ENCODE measurements around the gene PRKCQ. TPM values are rescaled to one million over a fixed set of nuclear protein-coding genes. Genes with fewer than 3 reads are reported as not detected.
A peak's percentile ranks its signal among the peaks of the same experiment; 100 is the strongest.

Gene PRKCQ
- total and polyA plus RNA-seq, 2 of the 8 experiments (the other 6 are each of a cell fraction or from before 2014, with no cell fraction given) = 9.1 to 22.6 TPM

DNA sequence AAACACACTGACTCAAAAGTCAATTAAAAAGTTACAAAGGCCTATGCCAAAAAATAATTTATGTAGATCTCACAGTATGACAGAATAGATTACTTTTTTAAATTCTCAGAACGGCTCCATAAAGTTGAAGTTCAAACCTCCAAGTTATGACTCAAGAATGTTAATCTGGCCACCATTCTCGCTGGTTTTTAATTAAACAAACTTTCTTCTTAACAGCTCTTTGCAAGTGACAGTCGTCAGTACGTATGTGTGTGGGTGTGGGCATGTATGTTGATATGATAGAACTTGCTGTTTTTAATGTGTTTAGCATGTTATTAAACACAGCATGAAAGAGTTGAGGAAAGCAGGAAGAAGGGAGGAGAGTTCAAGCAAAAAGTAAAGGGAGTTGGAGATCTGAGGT lies 18.5 kb downstream of the PRKCQ start:
- Histone ChIP-seq H2BK20ac (ENCODE audit: low read length) (no peak overlapping the region), H4K20me1 (replicated peaks in 1 of 2; ENCODE audit: control insufficient read depth in 1 of 2, insufficient read depth in 2 of 2, low read length in 2 of 2) (peaks cover 0 to 5% of the 10 kb centered on the region in 2 experiments), H3K9ac (replicated peaks in 1 of 4; ENCODE audit: extremely low read depth in 1 of 4, low read depth in 3 of 4, low read length in 3 of 4) (no peak overlapping the region), H3K9me3 (ENCODE audit: insufficient read depth in 2 of 2, low read depth in 1 of 2, low read length in 1 of 2) (no peaks in the 10 kb centered on the region), H3K14ac (ENCODE audit: insufficient read length) (peak overlapping the region; percentile 46), H3K27me3 (replicated peaks in 1 of 4; ENCODE audit: control insufficient read depth in 3 of 4, extremely low read depth in 1 of 4, insufficient read depth in 3 of 4, low read length in 3 of 4) (no peaks in the 10 kb centered on the region), H3K79me2 (ENCODE audit: control insufficient read depth in 1 of 2, insufficient read depth in 2 of 2, low read length in 2 of 2) (peaks cover 0 to 3% of the 10 kb centered on the region in 2 experiments; a peak in 1 of 4 replicates), H2BK12ac (ENCODE audit: low read depth, low read length) (no peak overlapping the region), H4K5ac (ENCODE audit: insufficient read length, low read depth, low read length) (no peak overlapping the region), H3K56ac (replicated peaks; ENCODE audit: insufficient read length, low read depth, low read length) (no peak overlapping the region), H3K4ac (replicated peaks; ENCODE audit: insufficient read length, low read depth, low read length) (no peak overlapping the region), H3K27ac (ENCODE audit: low read depth, low read length) (no peak overlapping the region), H3K23ac (ENCODE audit: insufficient read length) (no peak overlapping the region), H2BK5ac (ENCODE audit: low read depth, low read length) (no peak overlapping the region), H3K4me3 (ENCODE audit: extremely low read depth in 1 of 4, insufficient read depth in 2 of 4, low read depth in 3 of 4, low read length in 4 of 4) (no peak overlapping the region), H2AK5ac (ENCODE audit: low read depth, low read length) (no peak overlapping the region), H3K23me2 (ENCODE audit: low read depth, low read length) (no peaks in the 10 kb centered on the region), H3K4me1 (replicated peaks in 1 of 4; ENCODE audit: control insufficient read depth in 3 of 4, insufficient read depth in 4 of 4, low read length in 3 of 4) (peaks cover 0 to 10% (median 3%) of the 10 kb centered on the region in 4 experiments; a peak in 4 of 7 replicates), H3K4me2 (ENCODE audit: insufficient read depth in 1 of 2, low read depth in 2 of 2, low read length in 2 of 2) (no peak overlapping the region), H3K18ac (ENCODE audit: extremely low read depth, low read length) (no peak overlapping the region), H4K91ac (replicated peaks; ENCODE audit: insufficient read length, low read length) (no peak overlapping the region), H3K36me3 (ENCODE audit: control insufficient read depth in 2 of 4, insufficient read depth in 4 of 4, low read length in 3 of 4) (no peaks in the 10 kb centered on the region), H2BK15ac (ENCODE audit: low read length) (no peak overlapping the region), H2AFZ (ENCODE audit: low read length) (no peak overlapping the region), H2BK120ac (replicated peaks; ENCODE audit: low read depth, low read length) (no peak overlapping the region), H4K8ac (ENCODE audit: extremely low read depth, insufficient read depth, low read length) (no peak overlapping the region), H3K79me1 (ENCODE audit: low read depth, low read length) (peaks cover 8% of the 10 kb centered on the region)
- DNase-seq (ENCODE audit: low read depth in 1 of 2, low spot score in 2 of 2) = no peak
- ChIA-PET CTCF (ENCODE audit: partially characterized antibody) (interaction anchor here (1.4 kb wide), 1 partner anchor 9 kb away, joined by 3 read pairs; no protein-coding TSS in a partner anchor), POLR2A (ENCODE audit: partially characterized antibody) (interaction anchor here (0.8 kb wide), 1 partner anchor 10 kb away, joined by 4 read pairs; no protein-coding TSS in a partner anchor)
- no peak for FAIRE-seq
- WGBS, 2 experiments (ENCODE audit: extremely low coverage in 1 of 2, insufficient coverage in 1 of 2, insufficient read length in 1 of 2, insufficient replicate concordance in 2 of 2, low coverage in 1 of 2, low lambda C conversion rate in 2 of 2, missing lambda C conversion rate in 1 of 2) = 90% methylated on average over 4 of the region's 4 CpGs; no CpG with 5 or more reads in 1 of the 2 experiments
- TF ChIP-seq SIX5 (IDR thresholded peaks at IDR 0.05; ENCODE audit: low read depth, low read length) = no peak
- TF ChIP-seq, protein P1, sequence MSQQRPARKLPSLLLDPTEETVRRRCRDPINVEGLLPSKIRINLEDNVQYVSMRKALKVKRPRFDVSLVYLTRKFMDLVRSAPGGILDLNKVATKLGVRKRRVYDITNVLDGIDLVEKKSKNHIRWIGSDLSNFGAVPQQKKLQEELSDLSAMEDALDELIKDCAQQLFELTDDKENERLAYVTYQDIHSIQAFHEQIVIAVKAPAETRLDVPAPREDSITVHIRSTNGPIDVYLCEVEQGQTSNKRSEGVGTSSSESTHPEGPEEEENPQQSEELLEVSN (IDR thresholded peaks at IDR 0.05) = no peak
- TF ChIP-seq RXRA (IDR thresholded peaks at IDR 0.05; ENCODE audit: insufficient read depth, low read depth, low read length) = no peak
- TF ChIP-seq, protein P2, sequence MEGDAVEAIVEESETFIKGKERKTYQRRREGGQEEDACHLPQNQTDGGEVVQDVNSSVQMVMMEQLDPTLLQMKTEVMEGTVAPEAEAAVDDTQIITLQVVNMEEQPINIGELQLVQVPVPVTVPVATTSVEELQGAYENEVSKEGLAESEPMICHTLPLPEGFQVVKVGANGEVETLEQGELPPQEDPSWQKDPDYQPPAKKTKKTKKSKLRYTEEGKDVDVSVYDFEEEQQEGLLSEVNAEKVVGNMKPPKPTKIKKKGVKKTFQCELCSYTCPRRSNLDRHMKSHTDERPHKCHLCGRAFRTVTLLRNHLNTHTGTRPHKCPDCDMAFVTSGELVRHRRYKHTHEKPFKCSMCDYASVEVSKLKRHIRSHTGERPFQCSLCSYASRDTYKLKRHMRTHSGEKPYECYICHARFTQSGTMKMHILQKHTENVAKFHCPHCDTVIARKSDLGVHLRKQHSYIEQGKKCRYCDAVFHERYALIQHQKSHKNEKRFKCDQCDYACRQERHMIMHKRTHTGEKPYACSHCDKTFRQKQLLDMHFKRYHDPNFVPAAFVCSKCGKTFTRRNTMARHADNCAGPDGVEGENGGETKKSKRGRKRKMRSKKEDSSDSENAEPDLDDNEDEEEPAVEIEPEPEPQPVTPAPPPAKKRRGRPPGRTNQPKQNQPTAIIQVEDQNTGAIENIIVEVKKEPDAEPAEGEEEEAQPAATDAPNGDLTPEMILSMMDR (IDR thresholded peaks at IDR 0.05; ENCODE audit: control extremely low read depth in 1 of 3, insufficient read depth in 1 of 3, low read depth in 1 of 3, low read length in 3 of 3) = no peak
- no peak for TF ChIP-seq SP1 (IDR thresholded peaks at IDR 0.05; ENCODE audit: low read depth, low read length)
- TF ChIP-seq YY1 (IDR thresholded peaks at IDR 0.05; ENCODE audit: low read depth, low read length) = no peak
- TF ChIP-seq TAF7 (optimal IDR thresholded peaks at IDR 0.05; ENCODE audit: borderline replicate concordance, low read depth, low read length) = no peak
- no peak for TF ChIP-seq TCF12 (IDR thresholded peaks at IDR 0.05; ENCODE audit: low read depth, low read length)
- TF ChIP-seq JUN (IDR thresholded peaks at IDR 0.05; ENCODE audit: low read depth, low read length) = no peak
- TF ChIP-seq NRF1 (IDR thresholded peaks at IDR 0.05; ENCODE audit: low read depth, low read length) = no peak
- TF ChIP-seq POLR2AphosphoS5 (IDR thresholded peaks at IDR 0.05; ENCODE audit: low read depth, low read length) = no peak
- TF ChIP-seq ZNF274 (IDR thresholded peaks at IDR 0.05; ENCODE audit: borderline replicate concordance, extremely low read depth, low read length) = no peak
